Measurements from ENCODE around the gene LYRM1. TPM values are rescaled to one million over a fixed set of nuclear protein-coding genes. Genes with fewer than 3 reads are reported as not detected.

The LYRM1 gene, protein sequence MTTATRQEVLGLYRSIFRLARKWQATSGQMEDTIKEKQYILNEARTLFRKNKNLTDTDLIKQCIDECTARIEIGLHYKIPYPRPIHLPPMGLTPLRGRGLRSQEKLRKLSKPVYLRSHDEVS
- total RNA-seq = 49.1 and 73.1 TPM in 2 replicates

GRCh38 chr16:20900299-20901067 is at the start of gene LYRM1, which contains the start of gene DCUN1D3:
LYRM1 (plus strand) TSS chr16:20900771; CDS start chr16:20915556, 14,785 bp downstream.
DCUN1D3 (minus strand) TSS chr16:20900358; CDS start chr16:20862538, 37,820 bp downstream.

Other genes with a start within 250 kb of the LYRM1 start
- not detected in 2 replicates for gene ACSM1, start 203.1 kb upstream of the LYRM1 start, total RNA-seq
- 48.6 and 56.9 TPM in 2 replicates for gene THUMPD1, start 159.0 kb upstream of the LYRM1 start, total RNA-seq
- 0.19 and 2.7 TPM in 2 replicates for gene ACSM3, start 136.8 kb upstream of the LYRM1 start, total RNA-seq
- 12.1 and 13.2 TPM in 2 replicates for gene ERI2, start 94.3 kb upstream of the LYRM1 start, total RNA-seq
- gene REXO5, start 94.2 kb upstream of the LYRM1 start, total RNA-seq = 2.5 and 2.9 TPM in 2 replicates
- gene DCUN1D3, start 413 bp upstream of the LYRM1 start, total RNA-seq = 36.3 and 37.2 TPM in 2 replicates

All from endothelial cell of coronary artery (primary cell).